Measurements from ENCODE around the gene MEGF6.
A peak's percentile ranks its signal among the peaks of the same experiment; 100 is the strongest.

Gene MEGF6

DNA sequence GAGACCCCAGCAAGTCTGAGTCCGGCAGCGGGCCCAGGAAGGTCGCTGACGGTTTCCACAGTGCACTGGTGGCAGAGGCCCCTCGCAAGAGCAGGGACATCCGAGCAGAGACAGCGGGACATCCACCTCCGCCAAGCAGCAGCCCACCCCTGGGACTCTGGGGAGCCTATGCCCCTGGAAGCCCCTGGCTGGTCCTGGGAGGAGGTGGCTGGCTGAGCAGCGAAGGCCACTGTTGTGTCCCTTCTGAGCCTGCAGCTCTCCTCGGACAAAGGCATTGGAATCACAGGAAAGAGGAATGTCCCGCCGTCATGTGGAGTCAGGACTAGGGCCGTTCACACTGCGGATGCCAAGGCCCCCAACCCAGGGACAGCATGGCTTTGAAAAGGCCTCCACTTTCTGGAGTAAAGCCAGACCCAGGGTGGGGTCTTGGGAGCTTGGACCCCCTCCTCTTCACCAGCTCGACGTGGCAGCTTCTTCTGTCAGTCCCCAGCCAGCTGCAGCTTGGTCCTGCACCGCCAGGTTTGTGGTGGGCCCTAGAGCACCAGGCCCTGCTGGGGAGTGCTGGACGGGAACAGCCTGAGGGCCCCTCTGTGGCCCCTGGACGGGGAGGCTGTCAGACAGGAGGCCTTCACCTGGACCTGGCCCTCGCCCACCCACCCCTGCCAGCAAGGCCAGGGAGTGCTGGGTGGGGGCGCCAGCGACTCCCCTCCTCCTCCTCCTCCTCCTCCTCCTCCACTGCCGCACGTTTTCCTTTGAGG is 1.4 kb downstream of the MEGF6 start:
- no peak for DNase-seq (ENCODE audit: low spot score)

DNA sequence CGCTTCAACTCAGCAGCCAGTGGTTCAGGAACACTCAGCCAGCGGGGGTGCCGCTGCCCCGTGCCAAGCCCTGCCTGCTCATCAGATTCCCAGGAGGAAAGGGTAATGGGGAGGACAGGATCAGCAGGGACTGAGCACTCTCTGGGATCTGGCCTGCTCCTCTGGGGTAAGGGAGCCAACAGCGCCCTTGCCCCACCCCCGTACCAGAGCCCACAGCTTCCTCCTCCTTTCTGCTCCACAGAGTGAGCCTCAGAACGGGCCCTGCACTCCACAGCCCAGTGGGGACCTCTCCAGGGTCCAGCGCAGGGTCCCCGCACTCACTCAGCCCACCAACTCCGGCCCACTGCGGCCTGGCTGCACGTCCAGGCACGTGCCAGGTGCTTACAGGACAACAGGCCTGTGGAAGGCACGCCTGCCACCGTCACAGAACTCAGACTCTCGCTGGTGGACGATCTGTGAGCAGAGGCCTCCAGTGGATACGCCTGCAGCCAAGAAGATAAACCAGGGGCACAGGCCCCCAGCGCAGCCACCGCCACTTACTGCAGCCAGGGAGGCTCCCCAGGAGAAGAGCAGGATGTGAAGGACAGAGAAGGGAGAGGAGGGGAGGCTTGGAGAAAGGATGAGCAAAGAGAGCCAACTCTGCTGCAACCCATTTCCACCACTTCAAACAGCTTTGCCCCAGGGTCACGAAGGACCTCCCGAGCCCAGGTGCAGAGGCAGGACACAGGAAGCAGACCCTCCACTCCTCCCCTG is 2.1 kb downstream of the MEGF6 start:
- no peak for DNase-seq (ENCODE audit: low spot score)

DNA sequence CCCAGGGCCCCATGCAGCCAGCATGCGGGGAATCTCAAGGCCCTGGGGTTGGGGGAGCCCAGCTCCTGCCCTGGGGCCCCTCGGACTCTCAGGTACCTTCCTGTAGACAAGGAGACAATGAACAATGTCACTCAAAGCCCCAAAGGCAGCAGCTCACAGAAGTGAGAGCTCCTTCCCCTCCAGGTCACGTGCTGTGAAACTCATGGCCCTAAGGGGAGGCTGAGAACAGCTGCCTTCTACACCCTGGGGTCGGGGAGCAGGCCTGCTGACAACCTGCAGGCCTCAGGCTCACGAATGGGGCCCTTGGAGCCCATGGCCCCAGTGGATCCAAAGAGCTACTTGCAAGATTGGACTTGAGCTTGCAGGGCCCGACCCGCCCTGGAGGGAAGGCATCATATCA is 3.2 kb downstream of the MEGF6 start:
- DNase-seq (ENCODE audit: low spot score), result no peak

DNA sequence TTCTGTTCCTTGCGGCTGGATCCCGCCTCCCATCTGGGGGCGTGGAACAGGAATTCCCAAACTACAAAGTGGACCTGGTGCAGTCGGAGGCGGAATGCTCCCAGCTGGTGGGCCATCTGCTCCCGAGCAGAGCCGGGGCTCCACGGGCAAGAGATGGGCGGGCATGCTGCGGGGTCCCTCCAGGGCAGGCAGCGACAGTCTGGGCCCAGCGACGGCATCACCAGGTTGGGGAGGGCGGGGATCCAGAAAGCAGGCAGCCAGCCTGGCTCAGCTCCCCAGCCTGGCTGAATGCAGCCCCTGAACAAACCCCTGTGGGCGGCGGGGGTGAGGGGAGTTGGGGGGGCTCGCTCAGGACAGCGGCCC is 3.6 kb downstream of the MEGF6 start:
- DNase-seq (ENCODE audit: low spot score), result no peak

DNA sequence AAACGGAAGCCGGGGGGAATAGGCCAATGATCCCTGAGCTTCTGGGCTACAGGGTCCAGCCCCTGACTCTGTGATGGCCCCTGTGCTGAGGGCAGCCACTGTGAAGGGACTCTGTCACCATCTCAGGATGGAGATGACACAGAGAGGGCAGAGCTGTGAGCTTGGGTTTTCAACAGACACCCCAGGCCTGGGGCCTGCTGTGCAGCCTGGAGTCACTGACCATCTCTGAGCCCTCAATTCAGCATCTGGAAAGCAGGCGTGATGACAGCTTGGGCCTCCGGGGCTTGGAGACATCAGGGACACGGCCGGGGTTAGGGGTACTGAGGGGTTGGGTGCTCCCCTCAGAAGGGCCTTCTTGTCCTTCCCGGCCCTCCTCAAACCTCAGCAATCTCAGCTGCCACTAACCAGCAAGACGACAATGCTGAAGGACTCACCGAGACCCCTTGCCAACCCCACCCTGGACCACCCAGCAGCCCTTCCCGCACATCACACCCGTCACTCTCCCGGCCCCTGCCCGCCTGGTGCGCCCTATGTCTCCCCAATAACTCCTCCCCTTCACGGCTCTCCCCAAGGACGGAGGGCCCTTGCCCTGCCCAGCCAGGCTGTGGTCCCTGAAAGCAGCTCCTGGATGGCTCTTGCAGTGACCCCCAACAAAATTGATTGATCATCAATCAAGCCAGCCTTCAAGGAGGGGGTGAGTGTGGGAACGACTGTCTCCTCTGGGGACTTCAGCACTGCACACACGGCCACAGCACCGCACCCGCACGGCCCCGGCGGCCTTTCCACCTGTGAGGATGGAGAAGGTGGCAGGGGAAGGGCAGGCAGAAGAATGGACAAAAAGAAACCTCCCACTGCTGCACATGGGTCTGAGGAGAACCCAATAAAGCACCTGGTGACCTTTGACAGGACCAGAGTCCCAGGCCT is 4.3 kb downstream of the MEGF6 start:
- no peak for DNase-seq (ENCODE audit: low spot score)

DNA sequence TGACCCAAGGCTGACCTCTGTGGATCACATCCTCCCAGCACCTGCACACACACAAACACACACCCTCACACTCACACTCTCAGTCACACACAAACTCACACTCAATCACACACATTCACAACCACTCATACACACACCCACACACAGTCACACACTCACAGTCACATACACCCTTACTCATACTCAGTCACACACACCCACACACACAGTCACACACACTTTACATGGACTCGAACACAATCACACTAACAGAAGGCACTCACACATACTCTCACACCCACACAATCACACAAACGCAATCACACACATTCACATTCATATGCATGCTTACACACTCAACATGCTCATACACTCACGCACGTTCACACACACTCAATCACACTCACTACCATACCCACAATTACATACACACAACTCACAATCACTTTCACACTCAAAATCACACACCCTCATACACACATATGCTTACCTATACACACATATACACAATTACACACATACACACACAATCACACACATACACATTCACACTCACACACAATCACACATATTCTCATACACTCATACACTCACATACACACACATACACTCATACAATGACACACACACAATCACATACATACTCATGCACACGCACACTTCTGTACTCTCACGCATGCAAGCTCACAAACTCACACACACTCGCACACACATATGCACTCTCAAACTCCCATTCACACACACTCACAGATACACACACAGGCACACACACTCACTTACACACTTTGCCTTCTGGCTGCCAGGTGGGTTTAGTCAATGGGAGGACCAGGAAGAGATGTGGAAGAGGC is 6.1 kb downstream of the MEGF6 start:
- no peak for DNase-seq (ENCODE audit: low spot score)

DNA sequence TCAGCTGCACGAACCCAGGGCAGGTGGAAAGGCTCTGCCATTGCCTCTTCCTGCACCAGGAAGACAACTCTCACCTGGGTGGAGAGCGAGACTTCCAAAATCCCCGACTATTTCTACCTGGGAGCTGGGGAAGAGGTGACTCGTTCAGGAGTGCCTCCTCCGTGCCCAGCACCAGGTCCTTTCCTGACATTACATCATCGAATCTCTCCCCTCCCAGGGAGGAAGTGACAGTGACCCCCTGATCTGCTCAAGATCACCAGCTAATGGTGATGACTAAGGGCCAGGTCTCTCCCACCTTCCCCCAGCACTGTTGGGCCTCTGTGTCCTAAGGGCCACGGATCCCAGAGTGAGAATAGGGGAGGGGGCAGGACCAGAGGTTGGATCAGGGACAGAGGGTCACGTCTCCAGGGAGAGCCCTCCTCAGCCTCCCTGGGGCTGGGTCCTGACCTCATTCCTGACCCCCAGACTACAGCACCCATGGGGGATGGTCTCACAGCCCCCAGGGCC is 6.8 kb downstream of the MEGF6 start:
- no peak for DNase-seq (ENCODE audit: low spot score)

DNA sequence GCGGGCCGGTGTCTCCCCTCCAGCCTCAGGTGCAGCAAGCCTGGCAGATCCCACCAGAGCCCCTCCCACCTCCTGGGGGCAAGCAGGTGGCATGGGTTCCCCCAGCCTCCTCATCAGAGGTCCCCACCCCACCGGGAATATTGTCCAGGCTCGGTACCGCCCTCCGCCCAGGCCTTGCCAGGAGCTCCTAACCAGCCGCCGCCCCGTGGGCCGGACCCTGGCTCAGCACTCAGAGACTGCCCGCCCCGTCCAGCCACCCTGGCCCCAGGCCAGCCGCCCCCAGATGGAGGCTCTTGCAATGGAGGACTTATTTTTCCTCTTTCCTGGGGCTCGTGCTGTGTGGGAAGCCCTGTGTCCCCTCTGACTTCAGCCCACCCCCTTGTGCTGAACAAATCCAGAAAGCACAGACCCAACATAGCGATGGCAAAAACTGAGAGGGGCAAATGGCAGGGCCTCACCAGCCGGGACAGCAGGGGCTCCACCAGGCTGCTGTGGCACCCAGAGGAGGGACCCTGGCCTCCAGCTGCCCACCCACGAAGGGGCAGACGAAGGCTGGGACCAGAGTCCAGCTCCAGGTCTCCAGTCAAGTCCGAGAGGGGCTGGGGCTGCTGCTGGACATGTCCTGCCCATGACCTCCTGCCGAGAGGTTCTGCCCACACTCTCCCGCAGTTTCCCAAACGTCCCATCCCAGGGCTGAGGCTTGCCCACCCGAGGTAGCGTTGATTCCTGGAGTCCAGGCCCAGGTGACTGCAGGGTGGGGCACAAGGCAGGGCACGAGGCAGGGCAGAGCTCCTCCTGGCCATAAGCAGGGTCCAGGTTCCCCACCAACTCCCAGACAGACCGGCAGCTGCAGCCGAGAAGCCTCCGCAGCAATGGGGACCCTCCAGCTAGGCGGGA is 7.5 kb downstream of the MEGF6 start:
- no peak for DNase-seq (ENCODE audit: low spot score)

DNA sequence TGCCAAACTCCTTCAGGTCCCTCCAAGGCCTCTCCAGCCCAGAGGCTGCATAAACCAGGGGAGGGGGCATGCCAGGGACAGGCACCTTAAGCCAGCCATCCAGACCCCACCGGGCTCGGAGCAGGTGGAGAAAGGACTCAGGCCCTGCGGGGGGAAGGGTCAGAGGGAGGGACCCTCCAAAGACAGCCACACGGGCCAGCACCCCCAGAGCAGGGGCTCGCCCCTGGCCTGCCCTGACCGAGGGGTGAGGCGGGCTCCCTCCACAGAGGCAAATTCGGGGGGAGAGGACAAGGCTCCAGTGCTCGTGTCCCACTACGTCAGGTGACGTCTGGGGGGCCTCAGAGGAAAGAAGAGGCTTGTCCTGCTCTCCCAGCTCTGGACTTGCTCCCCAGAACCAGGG is 8.2 kb downstream of the MEGF6 start:
- no peak for DNase-seq (ENCODE audit: low spot score)

DNA sequence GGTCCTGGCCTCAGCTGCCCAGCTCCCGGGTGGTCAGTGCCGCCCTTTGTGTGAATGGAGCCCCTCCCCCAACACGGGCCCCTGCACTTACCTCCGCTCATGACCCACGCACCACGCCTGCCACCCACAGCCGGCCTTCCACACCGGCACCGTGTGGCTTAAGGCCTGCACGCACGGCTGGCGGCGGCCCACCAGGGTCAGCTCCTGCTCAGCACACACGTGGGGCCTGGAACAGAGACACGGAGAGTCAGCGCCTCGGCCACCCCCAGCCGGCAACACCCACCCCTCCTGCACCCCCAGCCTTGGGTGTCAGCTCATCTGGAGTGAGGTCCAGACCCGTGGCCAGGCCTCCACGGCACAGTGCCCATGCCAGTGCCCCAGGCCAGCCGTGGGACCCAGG is 8.9 kb downstream of the MEGF6 start:
- no peak for DNase-seq (ENCODE audit: low spot score)

DNA sequence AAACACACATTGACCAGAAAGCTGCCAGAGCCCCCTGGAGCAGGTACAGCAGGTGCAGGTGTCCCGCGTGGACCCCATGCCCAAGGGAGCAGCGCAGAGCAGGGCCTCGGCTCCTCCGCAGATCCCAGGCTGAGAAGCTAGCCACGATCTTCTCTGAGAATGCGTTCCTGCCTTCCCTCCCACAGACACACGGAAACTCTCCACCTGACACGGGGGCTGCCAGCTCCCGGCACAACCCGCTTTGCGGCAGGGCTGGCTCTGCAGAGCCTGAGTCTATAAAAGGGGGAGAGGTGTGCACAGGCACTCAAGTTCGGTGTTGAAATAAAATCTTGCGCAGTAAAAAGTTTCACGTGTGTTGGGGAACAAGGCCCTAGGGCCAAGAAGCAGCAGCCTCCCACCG is 9.6 kb downstream of the MEGF6 start:
- DNase-seq (ENCODE audit: low spot score), result peak; percentile 38

DNA sequence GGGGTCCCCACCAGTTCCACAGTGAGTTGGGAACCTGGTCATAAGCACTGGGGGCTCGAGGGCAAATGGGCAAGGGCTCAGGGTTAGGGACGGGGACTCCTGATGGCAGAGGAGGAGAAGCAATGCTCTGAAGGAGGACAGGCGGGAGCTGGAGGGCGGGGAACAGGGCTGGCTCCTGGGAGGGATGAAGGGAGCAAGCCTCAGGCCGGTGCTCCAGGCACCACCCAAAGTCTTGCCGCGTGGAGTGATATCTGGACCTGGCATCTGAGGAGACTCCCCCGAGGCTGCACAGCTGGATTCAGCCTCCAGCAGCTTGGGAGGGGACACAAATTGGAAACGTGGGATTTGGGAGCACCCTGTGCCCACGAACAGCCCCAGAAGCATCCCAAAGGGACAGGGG is 11.0 kb downstream of the MEGF6 start:
- no peak for DNase-seq (ENCODE audit: low spot score)

DNA sequence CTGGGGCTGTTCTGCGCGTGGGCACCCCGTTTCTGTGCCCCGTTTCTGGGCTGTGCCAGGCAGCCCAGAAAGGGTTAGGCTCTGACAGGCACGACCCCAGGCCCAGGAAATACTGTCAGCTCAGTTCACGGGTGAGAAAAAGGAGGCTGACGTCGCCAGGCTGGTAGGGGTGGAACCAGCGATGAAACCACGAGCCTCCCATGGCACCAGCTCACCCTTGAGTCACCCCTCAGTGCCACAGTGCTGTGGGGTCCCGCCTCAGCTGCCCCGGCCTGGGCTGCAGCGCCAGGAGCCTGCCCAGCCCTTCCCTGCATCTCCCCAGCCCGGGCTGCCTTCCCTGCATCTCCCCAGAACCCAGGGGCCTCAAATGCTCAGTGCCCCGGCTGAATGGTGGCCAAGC is 11.5 kb downstream of the MEGF6 start:
- DNase-seq (ENCODE audit: low spot score), result no peak

DNA sequence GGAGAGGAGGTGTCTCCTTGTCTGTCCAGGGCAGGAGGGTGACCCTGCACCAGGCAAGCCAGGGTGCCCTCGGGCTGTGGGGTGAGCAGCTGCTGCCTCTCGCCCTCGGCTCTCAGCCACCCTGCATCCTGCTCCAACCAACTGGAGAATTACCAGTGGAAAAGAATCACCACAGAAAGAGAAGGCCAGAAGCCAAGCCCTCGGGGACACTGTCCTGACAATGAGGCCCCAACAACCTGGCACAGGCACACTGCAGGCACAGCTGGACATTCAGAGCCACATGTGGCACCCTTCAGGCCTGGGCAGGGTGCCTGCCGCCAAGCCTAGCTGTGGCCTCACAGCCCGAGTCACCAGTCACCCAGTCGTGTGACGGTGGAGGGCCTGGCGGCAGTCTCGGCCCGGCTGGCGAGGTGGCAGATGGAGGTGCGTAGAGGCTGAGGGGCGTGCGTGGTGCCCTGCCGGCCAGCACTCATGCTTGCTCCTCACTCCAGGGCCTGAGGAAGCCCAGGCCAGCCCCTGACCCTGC is 12.0 kb downstream of the MEGF6 start:
- DNase-seq (ENCODE audit: low spot score), result no peak

DNA sequence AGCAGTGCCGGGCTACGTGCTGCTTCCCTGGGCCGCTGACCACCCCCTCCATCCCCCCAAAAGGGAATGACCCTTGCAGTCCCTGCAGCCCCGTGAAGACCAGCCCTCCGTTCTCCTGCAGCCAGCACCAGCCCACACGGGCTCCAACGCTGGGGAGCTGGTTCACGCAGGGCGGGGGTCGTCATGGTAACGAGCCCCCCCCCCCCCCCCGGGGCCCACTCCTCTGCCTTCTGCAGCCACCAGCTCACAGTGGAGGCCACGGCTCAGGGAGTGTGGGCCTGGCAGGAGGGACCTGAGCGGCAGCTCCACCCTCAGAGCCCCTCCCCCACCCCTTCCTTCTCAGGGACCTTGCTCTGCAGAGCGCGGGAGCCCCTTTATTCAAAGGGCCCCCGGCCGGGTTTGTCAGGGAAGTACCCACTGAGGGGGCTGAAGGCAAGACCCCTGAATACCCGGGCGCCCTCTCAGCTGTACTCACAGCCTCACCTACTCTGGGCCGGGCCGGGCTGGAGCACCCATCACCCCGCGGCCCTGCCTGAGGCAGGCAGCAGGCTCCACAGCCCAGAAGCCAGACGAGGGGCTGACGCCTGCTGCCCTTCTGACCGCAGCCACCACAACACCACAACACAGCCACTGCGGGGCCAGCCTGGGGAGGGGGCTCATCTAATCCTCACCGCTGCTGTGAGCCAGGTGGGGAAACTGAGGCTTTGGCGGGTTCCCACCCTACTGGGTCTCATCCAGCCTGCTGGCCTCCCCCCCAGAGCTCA is 12.6 kb downstream of the MEGF6 start:
- no peak for DNase-seq (ENCODE audit: low spot score)

DNA sequence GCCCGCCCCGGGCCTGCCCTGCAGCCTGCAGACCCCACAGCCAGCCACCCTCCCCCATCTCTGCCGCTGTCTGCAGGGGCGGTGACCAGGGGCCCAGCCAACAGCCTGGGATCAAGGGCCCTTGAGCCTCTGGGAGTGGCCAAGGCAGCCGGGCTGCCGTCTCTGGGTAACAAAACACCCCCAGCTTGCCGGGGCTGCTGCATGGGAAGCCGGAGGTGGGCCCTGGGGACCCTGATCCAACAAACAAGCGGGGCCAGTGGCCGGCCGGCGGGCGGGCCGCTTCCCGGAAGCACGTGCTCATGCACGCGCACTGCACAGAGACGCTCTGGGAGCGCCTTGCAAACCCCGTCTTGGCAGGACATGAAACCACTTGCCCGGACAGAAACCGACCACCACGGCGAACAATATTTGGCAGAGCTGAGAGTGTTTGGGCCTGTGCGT is 13.2 kb downstream of the MEGF6 start:
- peak; percentile 29 for DNase-seq (ENCODE audit: low spot score)

DNA sequence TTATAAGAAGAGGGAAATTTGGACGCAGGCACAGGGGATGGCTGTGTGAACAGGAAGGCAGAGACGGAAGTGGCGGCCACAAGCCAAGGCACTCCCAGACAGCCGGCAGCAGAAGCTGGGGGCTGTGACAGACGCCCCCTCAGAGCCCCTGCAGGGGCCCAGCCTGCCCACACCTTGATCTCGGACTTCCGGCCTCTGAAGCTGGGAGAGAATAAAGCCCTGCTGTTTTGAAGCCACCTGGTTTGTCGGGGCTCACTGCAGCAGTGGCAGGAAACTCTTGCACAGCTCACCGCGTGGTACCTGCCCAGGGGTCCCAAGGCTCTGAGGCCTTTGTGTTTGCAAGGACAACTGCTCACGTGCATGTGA is 13.7 kb downstream of the MEGF6 start:
- DNase-seq (ENCODE audit: low spot score), result no peak

DNA sequence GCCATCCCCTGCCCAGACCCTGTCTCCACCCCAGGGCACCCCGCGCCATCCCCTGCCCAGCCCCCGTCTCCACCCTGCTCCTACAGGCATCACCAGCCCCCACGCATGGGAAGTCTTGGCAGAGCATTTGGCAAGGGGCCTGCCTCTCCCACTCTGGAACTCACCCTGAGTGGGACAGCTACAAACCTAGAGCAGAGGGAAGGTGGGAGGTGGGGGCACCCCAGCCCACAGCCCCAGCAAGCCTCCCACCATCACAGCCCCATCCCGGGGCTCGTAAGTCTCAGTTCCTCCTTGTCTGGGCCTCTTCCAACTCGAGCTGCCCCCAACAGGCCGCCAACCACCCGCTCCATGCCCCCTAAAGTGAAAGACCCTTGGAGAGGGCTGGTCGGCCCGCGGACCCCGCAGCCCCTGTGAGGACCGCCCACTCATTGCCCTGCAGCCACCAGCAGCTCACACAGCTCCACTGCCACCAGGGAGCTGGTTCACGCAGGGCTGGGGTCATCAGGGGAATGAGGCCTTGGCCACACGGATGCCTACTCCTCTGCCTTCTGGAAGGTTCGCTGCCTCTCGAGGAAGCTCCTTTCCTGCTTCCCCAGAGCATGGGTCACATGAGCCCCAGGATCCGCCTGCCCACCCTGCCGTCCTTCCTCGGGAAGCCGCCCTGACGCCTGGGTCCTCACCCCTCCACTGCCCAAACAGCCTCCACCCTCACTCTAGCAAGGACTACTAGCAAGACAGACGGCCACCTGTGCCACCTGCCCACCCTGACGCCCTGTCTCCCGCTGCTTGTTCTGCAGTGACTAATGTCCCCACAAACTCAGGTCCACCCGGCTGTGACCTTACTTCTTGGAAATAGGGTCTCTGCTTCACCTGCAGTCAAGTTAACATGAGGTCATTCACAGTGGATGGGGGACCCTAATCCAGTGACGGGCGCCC is 14.4 kb downstream of the MEGF6 start:
- DNase-seq (ENCODE audit: low spot score), result no peak

Measured in putamen (tissue), 1 donor.